Right ventricle myocardium superior (tissue), 1 donor: ENCODE results near the gene GABBR2. TPM values are rescaled to one million over a fixed set of nuclear protein-coding genes. Genes with fewer than 3 reads are reported as not detected.
"Not testable (repeated sequence)": the region's sequence is repeated elsewhere in the genome, so short reads cannot be mapped to it uniquely, and the experiment has no call there.

ENCODE experiments used
- ATAC-seq: fragments of 200-7000 bp; cut with Tn5 transposase; one replicate; pipeline ENCODE4 v1.9.1; 2020; ENCODE audit warnings: mild to moderate bottlenecking; ENCODE audit not compliant: poor library complexity
- DNase-seq: peaks from one replicate; pipeline ENCODE4 v3.0.0-alpha.2; 2020
- intact Hi-C: fragments of 100-400 bp; cut with DNase I; formaldehyde crosslinking; loops from one replicate; pipeline ENCODE4 v1.11.2; 2022
- total RNA-seq: library from RNA; stranded (reverse); fragmentation: NEBNext Ultra II Directional; extraction: Animal tissue kit (Norgen Biotek cat#: 25700); gene quantifications from one replicate; pipeline ENCODE4 v1.2.1, GENCODE V29; 2021
- donor health status: DM: no; HTN: yes; CAD: no; lungs with severe emphysema.

The GABBR2 gene
- total RNA-seq, 1 donor from 2014 or later: 0.30 TPM

GRCh38 chr9:98287384-98287783 is 421.4 kb downstream of the GABBR2 start:
- DNase-seq (no peak), ATAC-seq (no peak)
- intact Hi-C loops: no loop called here

GRCh38 chr9:98285446-98285845 is 423.3 kb downstream of the GABBR2 start:
- ATAC-seq: no peak
- intact Hi-C loops: no loop called here

GRCh38 chr9:98284754-98285153 is 424.0 kb downstream of the GABBR2 start:
- no peak for ATAC-seq
- no peak for DNase-seq
- intact Hi-C loops: no loop called here

More at GRCh38 chr9:98285446-98285845, 423.3 kb downstream of the GABBR2 start:
- DNase-seq: no peak

GRCh38 chr9:98283143-98283542 is 425.6 kb downstream of the GABBR2 start:
- intact Hi-C loops, DNase-seq, ATAC-seq: not testable (repeated sequence)

- ATAC-seq (no peak), DNase-seq (no peak)
- intact Hi-C loops: no loop called here
These were observed 427.5 kb downstream of the GABBR2 start for GRCh38 chr9:98281281-98281680.

GRCh38 chr9:98280574-98280973 is 428.2 kb downstream of the GABBR2 start:
- ATAC-seq: no peak
- intact Hi-C loops: no loop called here
- DNase-seq: no peak

GRCh38 chr9:98280162-98280561 is 428.6 kb downstream of the GABBR2 start:
- no peak for DNase-seq
- intact Hi-C loops: no loop called here

GRCh38 chr9:98276907-98277469 is 431.7 kb downstream of the GABBR2 start:
- intact Hi-C loops: no loop called here
- ATAC-seq: no peak
- no peak for DNase-seq

More at GRCh38 chr9:98280162-98280561, 428.6 kb downstream of the GABBR2 start:
- no peak for ATAC-seq

- DNase-seq: no peak
- ATAC-seq: no peak
- intact Hi-C loops: no loop called here
These were observed 433.6 kb downstream of the GABBR2 start for GRCh38 chr9:98275159-98275558.

- intact Hi-C loops: no loop called here
- DNase-seq (no peak), ATAC-seq (no peak)
These were observed 436.7 kb downstream of the GABBR2 start for GRCh38 chr9:98272083-98272482.

- ATAC-seq: no peak
- intact Hi-C loops: no loop called here
- no peak for DNase-seq
These were observed 437.3 kb downstream of the GABBR2 start for GRCh38 chr9:98271479-98271878.

- DNase-seq, ATAC-seq, intact Hi-C loops: not testable (repeated sequence)
These were observed 438.5 kb downstream of the GABBR2 start for GRCh38 chr9:98270284-98270683.

GRCh38 chr9:98269652-98270051 is 439.1 kb downstream of the GABBR2 start:
- DNase-seq, intact Hi-C loops, ATAC-seq: not testable (repeated sequence)

GRCh38 chr9:98267556-98267955 is 441.2 kb downstream of the GABBR2 start:
- ATAC-seq, DNase-seq, intact Hi-C loops: not testable (repeated sequence)

- intact Hi-C loops: loop anchor here (5.0 kb wide), 2 partner anchors 57 to 552 kb away; no protein-coding TSS in a partner anchor
- DNase-seq (no peak), ATAC-seq (no peak)
These were observed 444.2 kb downstream of the GABBR2 start for GRCh38 chr9:98264516-98264915.

- DNase-seq: peak; percentile 84
- peak; percentile 98 for ATAC-seq
- intact Hi-C loops: loop anchor here (2.0 to 5.0 kb wide), 3 partner anchors 56 to 551 kb away; partner anchors contain the start of gene TRMO
These were observed 445.0 kb downstream of the GABBR2 start for GRCh38 chr9:98263482-98264357.

- DNase-seq (no peak), ATAC-seq (no peak)
- intact Hi-C loops: loop anchor here (2.0 to 5.0 kb wide), 3 partner anchors 56 to 551 kb away; partner anchors contain the start of gene TRMO
These were observed 445.7 kb downstream of the GABBR2 start for GRCh38 chr9:98263080-98263479.

GRCh38 chr9:98262056-98262455 is 446.7 kb downstream of the GABBR2 start:
- no peak for ATAC-seq
- intact Hi-C loops: loop anchor here (2.0 to 5.0 kb wide), 3 partner anchors 55 to 550 kb away; partner anchors contain the start of gene TRMO
- DNase-seq: no peak

GRCh38 chr9:98260635-98261034 is 448.1 kb downstream of the GABBR2 start:
- no peak for ATAC-seq
- intact Hi-C loops: loop anchor here (5.0 kb wide), 2 partner anchors 53 to 548 kb away; no protein-coding TSS in a partner anchor
- DNase-seq: no peak
